Cardiac septum (tissue), 1 donor: ENCODE results near the gene TMEM117. TPM values are rescaled to one million over a fixed set of nuclear protein-coding genes. Genes with fewer than 3 reads are reported as not detected.

Experiments
- DNase-seq: peaks from one replicate; pipeline ENCODE4 v3.0.0-alpha.2; 2020; ENCODE audit warnings: low spot score
- intact Hi-C: fragments of 100-400 bp; cut with DNase I; formaldehyde crosslinking; loops from one replicate; pipeline ENCODE4 v1.14.0; 2022
- total RNA-seq: library from RNA; stranded (reverse); fragmentation: NEBNext Ultra II Directional; extraction: Animal tissue kit (Norgen Biotek cat#: 25700); gene quantifications from one replicate; pipeline ENCODE4 v1.2.1, GENCODE V29; 2021
- donor health status: DM: no; HTN: no; CAD: no.

TMEM117 gene
- total RNA-seq, 1 donor from 2014 or later, result 7.5 TPM

- intact Hi-C loops, result loop anchor here (10.0 kb wide), 1 partner anchor 106 kb away; no protein-coding TSS in a partner anchor
- DNase-seq, result no peak
Measured at GRCh38 chr12:43880547-43880946, 44.7 kb downstream of the TMEM117 start.

- no peak for DNase-seq
Measured at GRCh38 chr12:43882578-43883178, 46.8 kb downstream of the TMEM117 start.

DNA sequence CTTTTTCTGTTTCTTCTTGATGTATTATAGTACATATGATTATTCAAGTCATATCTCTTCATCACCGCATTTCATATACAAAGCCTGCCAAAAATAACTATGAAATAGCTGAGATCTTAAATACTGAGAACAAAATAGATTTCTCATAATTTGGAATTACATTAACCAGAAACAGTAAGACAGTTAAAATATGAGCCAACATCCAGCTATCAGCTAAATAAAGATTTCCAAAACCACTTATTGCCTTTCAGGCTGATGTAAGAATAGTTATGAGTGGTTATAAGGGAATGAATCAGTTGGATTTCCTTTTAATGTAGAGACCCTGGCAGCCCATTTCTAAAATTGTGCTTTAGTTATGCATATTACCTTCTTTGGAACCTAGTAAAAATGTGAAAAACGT is 47.4 kb downstream of the TMEM117 start:
- intact Hi-C loops, result loop anchor here (10.0 kb wide), 1 partner anchor 109 kb away; no protein-coding TSS in a partner anchor
- no peak for DNase-seq

More at GRCh38 chr12:43882578-43883178, 46.8 kb downstream of the TMEM117 start:
- intact Hi-C loops, result loop anchor here (10.0 kb wide), 1 partner anchor 108 kb away; no protein-coding TSS in a partner anchor

DNA sequence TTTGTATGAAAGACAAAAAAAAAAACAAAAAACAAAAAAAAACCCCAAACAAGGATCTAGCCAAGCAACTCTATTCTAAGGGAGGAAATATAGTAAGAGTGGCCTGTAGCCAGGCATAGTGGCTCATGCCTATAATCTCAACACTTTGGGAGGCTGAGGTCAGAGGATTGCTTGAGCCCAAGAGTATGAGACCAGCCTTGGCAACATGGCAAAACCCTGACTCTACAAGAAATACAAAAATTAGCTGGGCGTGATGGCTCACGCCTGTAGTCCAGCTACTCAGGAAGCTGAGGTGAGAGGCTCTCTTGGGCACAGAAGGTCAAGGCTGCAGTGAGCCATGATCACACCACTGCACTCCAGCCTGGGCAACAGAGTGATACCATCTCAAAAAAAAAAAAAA is 47.9 kb downstream of the TMEM117 start:
- DNase-seq, result no peak
- intact Hi-C loops, result loop anchor here (10.0 kb wide), 1 partner anchor 109 kb away; no protein-coding TSS in a partner anchor

DNA sequence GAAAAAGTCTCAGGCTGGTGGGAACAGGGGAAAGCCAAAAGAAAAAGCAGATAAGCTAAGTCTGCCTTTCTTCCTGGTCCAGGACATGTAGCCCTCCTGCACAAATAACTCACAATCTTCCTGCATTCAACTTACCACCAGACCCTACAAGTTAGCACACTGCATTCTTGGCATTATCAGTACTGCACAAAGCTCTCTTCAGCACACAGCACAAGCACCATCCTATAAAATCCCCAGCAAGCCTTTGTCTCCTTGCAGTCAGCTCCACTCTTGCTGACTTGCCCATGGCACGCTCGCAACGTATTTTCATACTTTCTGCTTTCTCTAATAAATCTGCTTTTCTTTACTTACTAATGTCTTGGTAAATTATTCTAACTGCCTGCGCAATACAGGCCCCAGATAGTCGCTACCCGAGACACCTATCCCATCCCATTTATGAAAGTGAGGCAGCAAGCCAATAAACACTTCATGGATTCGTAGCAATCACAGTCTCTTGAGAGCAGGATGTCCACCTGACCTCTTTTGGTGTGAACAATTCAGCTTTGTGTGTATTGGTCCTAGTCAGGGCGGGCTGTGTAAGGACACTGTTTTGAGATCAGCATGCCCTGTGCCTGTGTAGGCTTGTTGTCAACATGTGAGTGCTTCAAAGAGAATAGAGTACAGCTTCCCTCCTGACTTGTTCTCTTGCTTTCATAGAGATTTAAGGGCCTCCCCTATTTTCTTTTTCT is 49.0 kb downstream of the TMEM117 start:
- DNase-seq, result no peak

GRCh38 chr12:43887397-43887796 is 51.5 kb downstream of the TMEM117 start:
- intact Hi-C loops, result loop anchor here (10.0 kb wide), 1 partner anchor 113 kb away; no protein-coding TSS in a partner anchor
- DNase-seq, result no peak

More for the DNA sequence above, 49.0 kb downstream of the TMEM117 start:
- intact Hi-C loops, result loop anchor here (10.0 kb wide), 1 partner anchor 110 kb away; no protein-coding TSS in a partner anchor

GRCh38 chr12:43891856-43892574 is 56.1 kb downstream of the TMEM117 start:
- intact Hi-C loops, result no loop called here
- no peak for DNase-seq

GRCh38 chr12:43893670-43894069 is 57.8 kb downstream of the TMEM117 start:
- intact Hi-C loops, result no loop called here
- DNase-seq, result no peak

GRCh38 chr12:43895580-43896206 is 59.8 kb downstream of the TMEM117 start:
- intact Hi-C loops, result no loop called here
- no peak for DNase-seq

- DNase-seq, result no peak
- intact Hi-C loops, result no loop called here
Measured at GRCh38 chr12:43896496-43896895, 60.6 kb downstream of the TMEM117 start.

- intact Hi-C loops, result no loop called here
- no peak for DNase-seq
Measured at GRCh38 chr12:43898474-43898873, 62.6 kb downstream of the TMEM117 start.

DNA sequence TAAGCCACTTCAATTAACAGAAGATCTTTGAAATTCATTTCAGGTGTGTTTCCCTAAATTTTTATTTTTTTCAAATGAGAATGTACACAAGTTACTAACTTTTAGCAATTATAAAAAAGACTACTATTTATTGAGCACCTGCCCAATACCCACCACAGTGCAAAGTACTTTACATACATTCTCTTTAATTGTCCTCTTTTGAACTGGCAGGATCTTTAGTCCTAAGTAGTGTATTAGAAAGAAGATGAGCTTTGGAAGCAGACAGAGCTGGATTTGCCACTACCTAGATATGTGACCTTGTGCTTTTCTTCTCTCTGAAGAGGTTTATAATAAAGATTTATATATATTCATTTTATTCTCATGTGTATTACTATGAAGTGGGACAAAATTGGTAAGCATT is 63.7 kb downstream of the TMEM117 start:
- intact Hi-C loops, result no loop called here
- no peak for DNase-seq

GRCh38 chr12:43903686-43904085 is 67.8 kb downstream of the TMEM117 start:
- intact Hi-C loops, result no loop called here
- DNase-seq, result no peak

GRCh38 chr12:43912859-43913258 is 77.0 kb downstream of the TMEM117 start:
- no peak for DNase-seq
- intact Hi-C loops, result no loop called here

DNA sequence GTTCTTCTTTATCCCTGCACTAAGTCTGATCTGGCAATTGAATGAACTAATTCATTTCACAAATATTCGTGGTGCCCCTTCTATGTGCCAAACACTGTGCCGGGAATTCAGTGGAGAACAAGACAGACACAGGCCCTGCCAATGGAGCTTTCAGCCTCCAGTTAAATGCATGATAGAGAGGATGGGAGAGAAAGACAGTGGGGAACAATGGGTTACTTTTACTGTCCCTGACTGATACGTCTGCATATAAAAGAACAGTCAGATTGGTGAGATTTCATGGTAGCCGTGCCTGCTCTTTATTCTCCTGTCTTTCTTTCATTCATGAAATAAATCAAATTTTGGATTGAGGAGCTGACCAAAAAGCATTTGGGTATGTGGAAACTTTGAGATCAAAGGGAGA is 78.5 kb downstream of the TMEM117 start:
- intact Hi-C loops, result no loop called here

DNA sequence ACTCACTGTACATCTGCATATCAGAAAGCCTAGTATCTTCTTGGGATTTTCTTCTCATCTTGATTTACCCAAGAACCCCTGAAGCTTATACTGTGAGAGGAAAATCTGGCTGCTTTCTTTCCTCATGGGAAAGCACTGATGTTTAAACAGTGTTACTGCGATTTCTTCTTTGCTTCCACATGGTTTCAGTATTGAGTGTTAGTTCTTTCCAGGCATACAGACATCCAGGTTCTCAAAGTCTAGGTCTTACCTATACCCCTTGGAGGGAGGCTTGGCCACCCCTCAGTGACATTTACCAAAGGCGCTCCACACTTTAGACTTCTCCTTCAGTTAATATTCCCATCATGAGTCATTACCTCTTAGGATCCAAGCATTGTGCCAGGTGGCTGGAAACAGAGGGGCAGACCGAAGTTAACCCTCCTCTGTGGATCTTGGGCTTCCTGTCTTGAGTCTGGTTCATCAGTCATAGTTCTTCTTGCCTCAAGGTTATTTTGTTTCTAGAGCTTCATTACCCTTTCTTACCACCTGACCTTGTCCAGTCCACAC is 79.1 kb downstream of the TMEM117 start:
- intact Hi-C loops, result no loop called here
- DNase-seq, result no peak

More for the DNA sequence above, 78.5 kb downstream of the TMEM117 start:
- no peak for DNase-seq

DNA sequence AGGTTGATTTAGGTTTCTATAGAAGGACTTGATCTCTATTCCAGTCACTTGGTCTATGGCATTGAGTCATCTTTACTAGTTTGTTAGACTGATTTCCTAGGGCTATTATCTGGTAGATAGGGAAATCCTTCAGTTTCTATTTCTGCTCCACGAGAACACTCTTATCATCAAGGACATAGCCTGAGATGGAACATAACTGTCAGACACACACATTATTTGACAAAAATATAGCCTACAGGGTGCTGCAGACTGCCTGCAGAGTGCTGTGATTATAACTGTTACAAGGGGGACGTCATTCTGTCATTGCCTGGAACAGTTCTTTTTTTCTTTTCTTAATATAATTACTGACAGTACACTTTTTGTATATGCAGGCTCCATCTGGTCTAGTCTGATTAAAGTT is 82.0 kb downstream of the TMEM117 start:
- intact Hi-C loops, result no loop called here
- no peak for DNase-seq

DNA sequence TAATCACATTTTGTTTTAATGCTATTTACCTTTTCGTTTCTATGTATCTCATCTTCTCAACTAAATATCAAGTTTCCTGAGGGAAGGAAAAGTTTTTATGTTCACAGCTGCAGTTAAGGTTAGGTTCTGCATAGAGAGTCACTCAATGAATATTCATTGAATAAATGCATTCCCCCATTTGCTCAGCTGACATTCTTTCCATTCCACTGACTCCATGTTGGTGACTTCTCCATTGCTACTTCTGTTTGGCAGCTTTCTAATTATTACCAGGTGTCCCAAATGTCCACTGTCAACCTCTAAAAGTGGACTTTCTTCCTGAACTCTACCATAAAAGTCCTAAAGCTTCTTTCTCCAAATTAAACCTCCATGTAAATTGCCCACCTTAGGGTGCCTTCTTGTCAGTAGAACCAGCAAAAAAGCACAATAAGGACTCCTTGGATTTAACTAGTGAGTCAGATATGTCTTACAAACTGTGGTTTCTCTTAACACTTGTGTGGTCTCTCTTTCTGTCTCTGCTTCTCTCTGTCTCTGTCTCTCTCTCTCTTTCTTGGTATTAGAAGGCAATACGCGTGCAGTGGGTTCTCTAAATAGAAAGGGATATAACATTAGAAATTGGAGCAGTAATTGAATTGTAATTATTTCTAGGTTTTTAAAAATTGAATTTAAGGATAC is 85.9 kb downstream of the TMEM117 start:
- intact Hi-C loops, result no loop called here
- no peak for DNase-seq

DNA sequence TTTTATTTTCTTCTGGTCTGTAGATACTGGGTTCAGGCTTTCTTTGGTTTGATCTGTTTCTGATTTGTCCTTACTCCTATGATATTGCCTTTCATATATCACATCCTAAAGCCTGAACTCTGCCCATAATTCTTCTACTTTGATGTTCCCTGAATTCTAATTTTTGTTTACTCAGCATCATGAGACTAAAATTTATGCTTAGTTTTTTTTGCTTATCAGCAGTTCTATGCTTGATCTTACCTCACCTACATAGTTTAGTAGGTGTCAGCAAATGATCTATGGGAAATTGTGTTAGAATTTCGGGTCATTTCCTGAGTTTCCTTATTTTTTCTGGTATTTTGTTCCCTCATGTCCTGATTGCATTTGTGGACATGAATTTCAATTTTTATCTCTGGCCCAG is 94.2 kb downstream of the TMEM117 start:
- DNase-seq, result no peak
- intact Hi-C loops, result no loop called here
